Measurements from ENCODE around the gene BABAM2. TPM values are rescaled to one million over a fixed set of nuclear protein-coding genes. Genes with fewer than 3 reads are reported as not detected.

The BABAM2 gene
- total RNA-seq, 4 donors from 2014 or later: 24.3 to 46.1 (median 44.5) TPM

DNA sequence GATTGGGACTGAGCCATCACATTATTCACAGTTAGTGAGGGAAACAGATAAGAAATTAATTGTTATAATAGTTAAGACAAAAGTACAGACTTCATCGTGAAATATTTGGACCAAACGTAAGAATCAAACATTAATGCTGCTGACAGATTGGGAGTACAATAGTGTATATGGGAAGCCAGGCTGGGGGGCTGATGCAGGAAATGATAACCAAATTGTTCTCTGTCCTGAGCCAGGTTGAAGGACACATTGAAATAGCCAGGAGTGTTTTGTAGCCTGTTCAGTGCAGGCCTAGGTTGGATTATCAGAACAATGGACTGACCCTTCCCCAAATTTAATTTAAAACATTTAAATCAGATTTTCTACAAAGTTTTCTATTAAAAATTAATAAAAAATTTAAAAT is 203.2 kb downstream of the BABAM2 start:
- Histone ChIP-seq H3K9me3 (no peaks in the 10 kb centered on the region), H3K27me3 (no peaks in the 10 kb centered on the region), H3K4me3 (no peak overlapping the region), H3K27ac (no peak overlapping the region), H3K4me1 (peaks cover 0 to 23% (median 2%) of the 10 kb centered on the region in 4 donors), H3K36me3 (no peaks in the 10 kb centered on the region)
- 69 to 74% methylated on average over 2 of the region's 2 CpGs for WGBS, 2 donors
- no peak for DNase-seq (ENCODE audit: low spot score in 2 of 2)
- no peak for TF ChIP-seq POLR2A (IDR thresholded peaks at IDR 0.05)
- TF ChIP-seq, protein P1, sequence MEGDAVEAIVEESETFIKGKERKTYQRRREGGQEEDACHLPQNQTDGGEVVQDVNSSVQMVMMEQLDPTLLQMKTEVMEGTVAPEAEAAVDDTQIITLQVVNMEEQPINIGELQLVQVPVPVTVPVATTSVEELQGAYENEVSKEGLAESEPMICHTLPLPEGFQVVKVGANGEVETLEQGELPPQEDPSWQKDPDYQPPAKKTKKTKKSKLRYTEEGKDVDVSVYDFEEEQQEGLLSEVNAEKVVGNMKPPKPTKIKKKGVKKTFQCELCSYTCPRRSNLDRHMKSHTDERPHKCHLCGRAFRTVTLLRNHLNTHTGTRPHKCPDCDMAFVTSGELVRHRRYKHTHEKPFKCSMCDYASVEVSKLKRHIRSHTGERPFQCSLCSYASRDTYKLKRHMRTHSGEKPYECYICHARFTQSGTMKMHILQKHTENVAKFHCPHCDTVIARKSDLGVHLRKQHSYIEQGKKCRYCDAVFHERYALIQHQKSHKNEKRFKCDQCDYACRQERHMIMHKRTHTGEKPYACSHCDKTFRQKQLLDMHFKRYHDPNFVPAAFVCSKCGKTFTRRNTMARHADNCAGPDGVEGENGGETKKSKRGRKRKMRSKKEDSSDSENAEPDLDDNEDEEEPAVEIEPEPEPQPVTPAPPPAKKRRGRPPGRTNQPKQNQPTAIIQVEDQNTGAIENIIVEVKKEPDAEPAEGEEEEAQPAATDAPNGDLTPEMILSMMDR (IDR thresholded peaks at IDR 0.05): no peak
- no peak for TF ChIP-seq EP300 (IDR thresholded peaks at IDR 0.05)

DNA sequence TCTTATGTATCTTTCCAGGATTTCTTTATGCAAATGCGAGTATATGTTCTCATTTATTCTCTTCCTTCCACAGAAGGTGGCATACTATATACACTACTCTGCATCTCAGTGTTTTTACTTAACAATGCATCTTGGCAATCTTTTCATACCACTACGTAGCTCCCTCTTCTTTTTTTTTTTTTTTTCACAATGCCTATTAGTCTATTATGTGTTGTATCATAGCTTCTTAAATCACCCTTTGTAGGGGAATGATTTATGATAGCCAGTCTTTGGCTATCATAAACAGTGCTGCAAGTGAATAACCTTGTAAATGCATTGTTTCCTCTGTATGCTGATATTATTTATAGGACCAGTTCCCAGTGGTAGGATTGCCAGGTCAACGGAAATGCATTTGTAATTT is 204.2 kb downstream of the BABAM2 start:
- Histone ChIP-seq H3K4me1 (peaks cover 0 to 33% (median 6%) of the 10 kb centered on the region in 4 donors), H3K9me3 (no peaks in the 10 kb centered on the region), H3K36me3 (no peaks in the 10 kb centered on the region), H3K27me3 (no peaks in the 10 kb centered on the region), H3K4me3 (no peak overlapping the region), H3K27ac (no peak overlapping the region)
- no peak for DNase-seq (ENCODE audit: low spot score in 2 of 2)
- TF ChIP-seq, protein P1 (IDR thresholded peaks at IDR 0.05): no peak
- TF ChIP-seq EP300 (IDR thresholded peaks at IDR 0.05): no peak
- TF ChIP-seq POLR2A (IDR thresholded peaks at IDR 0.05): no peak
- WGBS, 2 donors: 81 to 84% methylated on average over 3 of the region's 3 CpGs

DNA sequence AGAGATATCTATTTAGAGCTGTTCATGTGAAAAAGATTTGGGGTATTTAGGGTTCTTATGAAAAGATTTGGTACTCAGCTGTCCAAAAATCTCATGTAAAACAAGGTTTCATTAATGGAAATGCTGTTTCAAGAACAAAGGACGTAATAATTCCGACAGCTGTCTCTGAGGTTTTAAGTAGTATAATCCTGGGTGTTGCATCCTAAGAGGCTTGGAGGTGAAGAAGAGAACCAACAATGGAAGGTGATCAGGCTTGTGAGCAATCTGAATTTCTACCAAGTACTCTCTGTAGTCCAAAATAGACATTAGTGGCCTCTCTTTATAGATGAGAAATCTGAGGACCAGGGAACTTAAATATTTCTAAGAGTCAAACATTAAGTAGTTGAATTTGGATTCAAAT is 205.1 kb downstream of the BABAM2 start:
- WGBS, 2 donors: 91 to 100% methylated on average over 2 of the region's 2 CpGs

DNA sequence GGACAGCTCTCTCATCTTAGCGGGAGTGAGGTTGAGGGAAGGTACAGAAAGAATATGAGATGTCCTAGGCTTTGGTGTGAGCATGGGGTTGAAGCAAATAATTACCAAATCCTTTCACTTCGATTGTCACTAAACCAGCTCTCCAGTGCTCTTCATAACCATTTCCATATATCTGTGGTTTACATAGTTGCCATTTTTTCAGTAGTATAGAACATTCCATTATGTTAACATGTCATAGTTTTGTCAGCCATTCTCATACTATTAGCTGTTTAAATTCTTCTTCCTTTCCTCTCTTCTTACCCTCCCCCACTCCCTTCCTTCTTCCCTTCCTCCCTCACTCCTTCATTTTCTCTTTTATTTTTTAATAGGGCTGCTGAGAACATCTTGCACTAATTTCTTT is 205.9 kb downstream of the BABAM2 start:
- Histone ChIP-seq H3K4me3 (no peak overlapping the region), H3K9me3 (no peaks in the 10 kb centered on the region), H3K36me3 (no peaks in the 10 kb centered on the region), H3K27ac (peak overlapping the region in 1 of 4 donors; percentile 15), H3K4me1 (peaks cover 0 to 39% (median 6%) of the 10 kb centered on the region in 4 donors), H3K27me3 (no peaks in the 10 kb centered on the region)
- TF ChIP-seq EP300 (IDR thresholded peaks at IDR 0.05) (no peak), POLR2A (IDR thresholded peaks at IDR 0.05) (no peak)
- TF ChIP-seq, protein P1 (IDR thresholded peaks at IDR 0.05): no peak
- 90 to 97% methylated on average over 2 of the region's 2 CpGs for WGBS, 2 donors
- DNase-seq (ENCODE audit: low spot score in 2 of 2): no peak

More for the DNA sequence above, 205.1 kb downstream of the BABAM2 start:
- Histone ChIP-seq H3K9me3 (no peaks in the 10 kb centered on the region), H3K27me3 (no peaks in the 10 kb centered on the region), H3K27ac (no peak overlapping the region), H3K4me3 (no peak overlapping the region), H3K4me1 (peaks cover 0 to 33% (median 6%) of the 10 kb centered on the region in 4 donors), H3K36me3 (no peaks in the 10 kb centered on the region)
- no peak for DNase-seq (ENCODE audit: low spot score in 2 of 2)
- no peak for TF ChIP-seq EP300 (IDR thresholded peaks at IDR 0.05)

DNA sequence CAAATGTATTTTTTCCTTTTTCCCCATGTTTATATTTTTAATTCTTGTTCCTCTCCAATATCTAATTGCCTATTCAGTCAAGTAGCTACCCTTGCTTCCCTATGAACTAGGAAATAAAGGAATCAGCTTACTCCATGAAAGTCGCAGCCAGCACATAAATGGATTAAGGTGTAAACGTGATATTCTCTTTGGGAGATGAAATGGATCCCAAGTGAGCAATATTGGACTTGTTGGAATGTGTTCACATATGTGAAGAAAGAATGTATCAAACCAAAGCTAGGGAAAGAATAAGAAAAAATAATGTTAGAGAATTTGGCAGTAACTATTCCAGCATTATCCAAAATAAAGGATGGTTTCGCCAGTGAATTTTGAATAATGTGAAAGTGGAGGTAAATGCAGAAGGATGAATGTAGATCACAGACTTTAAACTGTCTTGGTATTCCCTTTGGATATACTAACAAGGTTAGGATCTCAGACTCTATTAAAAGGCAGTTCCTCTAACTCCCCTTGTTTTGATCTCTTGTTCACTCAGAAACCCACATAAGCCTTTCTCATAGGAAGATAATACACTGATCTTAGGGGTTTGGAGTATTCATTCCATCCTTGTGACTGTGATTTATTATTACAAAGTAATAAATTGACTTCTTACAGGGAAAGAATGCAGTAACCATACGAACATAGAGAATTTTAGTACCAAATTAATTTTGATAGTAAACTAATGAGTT is 208.1 kb downstream of the BABAM2 start:
- peak overlapping the region in 1 of 4 donors; percentile 31 for H3K27ac ChIP-seq
- no peak overlapping the region for H3K4me3 ChIP-seq
- H3K27me3 ChIP-seq: no peaks in the 10 kb centered on the region
- peaks cover 3 to 61% (median 12%) of the 10 kb centered on the region in 4 donors for H3K4me1 ChIP-seq
- WGBS, 2 donors: 59 to 67% methylated on average over 4 of the region's 4 CpGs
- no peaks in the 10 kb centered on the region for H3K36me3 ChIP-seq
- no peaks in the 10 kb centered on the region for H3K9me3 ChIP-seq
- TF ChIP-seq POLR2A (IDR thresholded peaks at IDR 0.05) (no peak), EP300 (IDR thresholded peaks at IDR 0.05) (no peak)
- TF ChIP-seq, protein P1 (IDR thresholded peaks at IDR 0.05): no peak
- DNase-seq (ENCODE audit: low spot score in 2 of 2): no peak
